GM18519 (cell line): ENCODE data around the gene HSFX2.
"Not testable (repeated sequence)": the region's sequence is repeated elsewhere in the genome, so short reads cannot be mapped to it uniquely, and the experiment has no call there.

ENCODE experiments used
- ATAC-seq: cut with Tn5 transposase; IDR thresholded peaks from one replicate; pipeline ENCODE4 v1.9.1; 2021; ENCODE audit warnings: mild to moderate bottlenecking, moderate library complexity; ENCODE audit not compliant: unreplicated experiment, low FRiP score

Gene HSFX2

GRCh38 chrX:149595214-149595613 lies at the start of gene HSFX2:
Gene HSFX2 (minus strand): TSS chrX:149595314. CDS start chrX:149594700, 614 bp downstream.
- not testable (repeated sequence) for ATAC-seq

GRCh38 chrX:149643496-149643895 lies 48.4 kb upstream of the HSFX2 start:
- ATAC-seq = no peak

- no peak for ATAC-seq
These were observed 46.7 kb upstream of the HSFX2 start for GRCh38 chrX:149641835-149642234.

- no peak for ATAC-seq
These were observed 46.3 kb upstream of the HSFX2 start for GRCh38 chrX:149641432-149641831.

- no peak for ATAC-seq
These were observed 44.5 kb upstream of the HSFX2 start for GRCh38 chrX:149639568-149639967.

- ATAC-seq = no peak
These were observed 43.7 kb upstream of the HSFX2 start for GRCh38 chrX:149638860-149639259.

- no peak for ATAC-seq
These were observed 38.4 kb upstream of the HSFX2 start for GRCh38 chrX:149633511-149633910.

GRCh38 chrX:149631234-149632165 lies 36.4 kb upstream of the HSFX2 start, which contains the start of gene TMEM185A:
Gene TMEM185A (minus strand): TSS chrX:149631792. CDS start chrX:149631580, 212 bp downstream.
- peak; percentile 73 for ATAC-seq

GRCh38 chrX:149630681-149631233 lies 35.6 kb upstream of the HSFX2 start:
- ATAC-seq = no peak

GRCh38 chrX:149629730-149630387 lies 34.7 kb upstream of the HSFX2 start:
- no peak for ATAC-seq

GRCh38 chrX:149628768-149629167 lies 33.7 kb upstream of the HSFX2 start:
- ATAC-seq = no peak

GRCh38 chrX:149628280-149628679 lies 33.2 kb upstream of the HSFX2 start:
- ATAC-seq = no peak

GRCh38 chrX:149626829-149627228 lies 31.7 kb upstream of the HSFX2 start:
- not testable (repeated sequence) for ATAC-seq

- not testable (repeated sequence) for ATAC-seq
These were observed 24.5 kb upstream of the HSFX2 start for GRCh38 chrX:149619662-149620061.

GRCh38 chrX:149618871-149619270 lies 23.8 kb upstream of the HSFX2 start:
- no peak for ATAC-seq

GRCh38 chrX:149611623-149612175 lies 16.6 kb upstream of the HSFX2 start:
- no peak for ATAC-seq

- no peak for ATAC-seq
These were observed 15.4 kb upstream of the HSFX2 start for GRCh38 chrX:149610511-149610910.

GRCh38 chrX:149607699-149608098 lies 12.6 kb upstream of the HSFX2 start:
- no peak for ATAC-seq

GRCh38 chrX:149605248-149605885 lies 10.3 kb upstream of the HSFX2 start:
- not testable (repeated sequence) for ATAC-seq

- not testable (repeated sequence) for ATAC-seq
These were observed 3.5 kb upstream of the HSFX2 start for GRCh38 chrX:149598603-149599002.
